Measurements from ENCODE around the gene FGF22.
"Not testable (repeated sequence)": the region's sequence is repeated elsewhere in the genome, so short reads cannot be mapped to it uniquely, and the experiment has no call there.

The FGF22 gene

DNA sequence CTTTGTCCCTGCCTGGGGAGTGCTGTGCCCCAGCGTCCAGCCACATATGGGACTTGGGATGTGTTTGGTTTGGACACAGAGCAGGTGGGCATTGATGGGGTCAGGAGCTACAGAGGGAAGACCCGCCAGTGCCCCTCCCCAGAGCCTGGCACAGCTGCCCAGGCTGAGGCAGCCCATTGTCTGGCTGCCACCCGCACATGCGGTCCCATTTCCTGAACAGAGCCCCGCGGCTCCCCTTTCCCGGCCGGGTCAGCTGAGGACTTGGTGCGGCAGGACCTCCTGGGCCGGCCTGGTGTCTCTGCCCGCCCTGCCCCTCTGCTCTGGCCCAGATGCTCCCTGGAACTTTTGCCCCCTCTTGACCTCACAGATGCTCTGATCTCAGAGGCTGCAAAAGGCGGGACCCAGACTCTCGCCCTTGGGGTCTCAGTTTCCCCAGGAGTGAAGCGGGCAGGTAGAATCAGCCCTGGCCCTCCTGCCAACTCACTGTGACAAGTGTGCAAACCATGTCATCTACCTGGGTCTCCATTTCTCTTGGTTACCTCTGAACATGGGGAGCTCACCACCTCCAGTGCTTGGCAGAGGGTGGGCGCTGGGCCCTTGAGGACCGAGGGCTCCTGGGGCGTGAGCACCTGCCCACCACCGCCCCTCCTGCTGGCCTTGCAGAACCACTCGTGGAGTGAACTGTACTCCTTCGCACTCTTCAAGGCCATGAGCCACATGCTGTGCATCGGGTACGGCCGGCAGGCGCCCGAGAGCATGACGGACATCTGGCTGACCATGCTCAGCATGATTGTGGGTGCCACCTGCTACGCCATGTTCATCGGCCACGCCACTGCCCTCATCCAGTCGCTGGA, 32.2 kb upstream of the FGF22 start:
- no peak for DNase-seq

DNA sequence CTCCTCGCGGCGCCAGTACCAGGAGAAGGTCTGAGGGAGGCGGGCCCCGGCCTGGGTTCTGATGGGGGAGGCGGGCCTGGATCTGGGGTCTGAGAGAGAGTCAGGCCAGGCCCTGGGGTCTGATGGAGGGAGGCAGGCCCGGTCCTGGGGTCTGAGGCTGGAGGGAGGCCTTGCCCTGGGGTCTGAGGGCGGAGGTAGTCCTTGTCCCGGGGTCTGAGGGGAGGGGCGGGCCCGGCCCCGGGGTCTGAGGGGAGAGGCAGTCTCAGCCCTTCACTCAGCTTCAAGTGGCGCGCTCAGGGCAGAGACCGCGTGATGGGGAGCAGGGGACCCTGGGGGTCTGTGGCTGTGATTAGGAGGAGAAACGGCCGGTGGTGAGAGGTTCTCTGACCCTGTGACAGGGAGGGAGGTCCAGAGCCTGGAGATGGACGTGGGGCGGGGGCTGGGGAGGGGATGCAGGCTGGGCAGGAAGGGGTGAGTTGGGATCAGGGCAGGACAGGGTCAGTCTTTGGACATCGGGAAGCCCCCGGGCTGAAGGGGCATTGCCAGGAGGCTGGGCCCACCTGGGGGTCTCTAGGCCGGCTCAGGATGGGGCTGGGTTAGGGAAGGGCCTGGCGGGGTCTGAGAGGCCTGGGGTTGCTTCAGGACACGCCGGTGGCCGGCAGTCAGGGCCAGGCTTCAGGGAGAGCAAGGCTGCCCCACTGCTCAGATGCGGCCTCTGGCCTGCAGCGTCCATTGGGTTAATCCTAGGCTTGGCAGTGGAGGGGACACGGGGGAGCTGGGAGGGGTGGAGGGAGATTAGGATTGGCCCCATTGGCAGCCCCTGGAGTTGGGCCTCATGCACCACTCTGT, 31.3 kb upstream of the FGF22 start:
- DNase-seq: no peak

DNA sequence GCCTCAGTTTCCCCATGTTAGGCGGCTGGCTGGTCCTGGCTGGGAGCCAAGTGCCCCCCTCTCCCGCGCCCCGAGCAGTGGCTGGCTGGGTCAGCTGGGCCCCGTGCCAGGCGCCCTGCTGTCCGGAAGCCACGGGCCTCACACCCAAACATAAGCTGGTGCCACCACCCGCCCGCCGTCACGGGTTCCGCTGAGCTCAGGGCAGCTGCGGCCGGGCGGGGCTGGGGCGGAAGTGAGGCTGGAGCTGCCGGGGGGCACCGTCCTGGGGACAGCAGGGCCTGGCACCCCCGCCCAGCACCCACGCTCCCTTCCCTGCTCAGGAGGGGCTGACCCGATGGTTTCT, 30.7 kb upstream of the FGF22 start:
- no peak for DNase-seq

DNA sequence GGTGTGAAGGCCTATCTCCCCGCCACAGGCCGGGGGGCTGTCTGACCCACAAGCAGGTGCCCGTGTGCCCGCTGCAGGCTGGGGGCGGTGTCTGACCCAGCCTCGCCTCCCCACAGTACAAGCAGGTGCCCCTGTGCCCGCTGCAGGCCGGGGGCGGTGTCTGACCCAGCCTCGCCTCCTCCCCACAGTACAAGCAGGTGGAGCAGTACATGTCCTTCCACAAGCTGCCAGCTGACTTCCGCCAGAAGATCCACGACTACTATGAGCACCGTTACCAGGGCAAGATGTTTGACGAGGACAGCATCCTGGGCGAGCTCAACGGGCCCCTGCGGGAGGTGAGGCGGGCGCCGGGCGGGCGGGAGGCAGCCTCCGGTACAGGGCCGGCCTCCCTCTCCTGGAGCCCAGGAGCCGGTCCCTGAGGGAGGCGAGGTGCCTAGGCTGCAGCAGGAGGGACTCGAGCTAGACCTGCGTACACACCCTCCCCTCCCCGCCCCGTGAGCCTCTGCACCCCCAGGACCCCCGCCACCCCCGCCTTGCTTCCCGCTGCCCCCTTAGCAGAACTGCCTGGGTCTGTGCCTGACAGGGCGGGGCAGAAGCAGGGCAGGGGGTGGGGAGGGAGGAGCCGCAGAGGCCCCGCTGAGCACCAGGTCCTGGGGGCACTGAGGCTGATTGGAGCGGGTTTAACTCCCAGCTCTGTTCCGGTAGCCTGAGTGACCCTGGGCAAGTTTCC, 29.4 kb upstream of the FGF22 start:
- DNase-seq: peak in 1 of 4 experiments; percentile 20

DNA sequence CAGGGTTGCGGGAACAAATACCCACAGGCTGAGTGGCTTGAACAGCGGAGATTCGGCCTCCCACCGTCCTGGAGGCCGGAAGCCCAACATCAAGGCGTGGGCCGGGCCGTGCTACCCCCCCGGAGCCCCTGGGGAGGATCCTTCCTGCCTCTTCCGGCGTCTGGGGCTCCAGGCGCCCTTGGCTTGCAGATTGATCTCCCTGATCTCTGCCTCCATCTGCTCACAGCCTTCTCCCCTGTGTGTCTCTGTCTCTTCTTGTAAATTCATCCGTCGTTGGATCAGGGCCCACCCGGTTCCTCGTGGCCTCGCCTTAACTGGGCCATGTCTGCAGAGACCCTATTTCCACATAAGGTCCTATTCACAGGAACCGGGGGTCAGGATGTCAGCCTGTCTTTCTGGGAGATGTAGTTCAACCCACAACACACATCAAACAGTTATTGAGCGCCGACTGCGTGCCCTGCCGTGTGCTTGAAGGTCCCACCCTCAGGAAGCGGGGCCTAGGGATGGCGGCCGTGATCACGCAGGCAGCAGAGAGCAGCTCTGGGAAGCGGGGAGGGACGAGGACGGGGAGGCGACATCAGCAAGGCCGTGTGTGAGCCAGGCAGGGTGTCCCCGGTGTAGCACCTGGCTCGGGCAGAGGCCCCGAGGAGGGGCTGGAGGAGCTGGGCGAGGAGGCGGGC, 28.7 kb upstream of the FGF22 start:
- DNase-seq: peak in 2 of 4 experiments; percentile 34 to 42

DNA sequence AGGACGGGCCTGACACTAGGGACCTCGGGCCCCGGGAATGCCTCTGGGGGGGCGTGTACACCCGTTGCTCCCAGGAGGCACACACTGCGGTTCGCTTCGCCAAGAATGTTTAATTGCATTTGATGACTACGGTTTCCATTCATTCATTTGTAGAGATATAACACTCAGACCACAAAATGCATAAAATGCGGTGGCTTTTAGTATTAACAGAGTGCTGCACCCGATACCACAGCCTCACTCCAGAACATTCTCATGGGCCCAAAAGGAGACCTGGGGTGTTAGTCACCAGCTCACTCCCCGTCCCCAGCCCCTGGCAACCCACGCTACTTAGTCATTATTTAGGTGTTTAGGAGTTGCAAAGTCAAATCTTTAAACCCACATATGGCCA, 28.2 kb upstream of the FGF22 start:
- DNase-seq: peak in 2 of 4 experiments; percentile 29 to 38

DNA sequence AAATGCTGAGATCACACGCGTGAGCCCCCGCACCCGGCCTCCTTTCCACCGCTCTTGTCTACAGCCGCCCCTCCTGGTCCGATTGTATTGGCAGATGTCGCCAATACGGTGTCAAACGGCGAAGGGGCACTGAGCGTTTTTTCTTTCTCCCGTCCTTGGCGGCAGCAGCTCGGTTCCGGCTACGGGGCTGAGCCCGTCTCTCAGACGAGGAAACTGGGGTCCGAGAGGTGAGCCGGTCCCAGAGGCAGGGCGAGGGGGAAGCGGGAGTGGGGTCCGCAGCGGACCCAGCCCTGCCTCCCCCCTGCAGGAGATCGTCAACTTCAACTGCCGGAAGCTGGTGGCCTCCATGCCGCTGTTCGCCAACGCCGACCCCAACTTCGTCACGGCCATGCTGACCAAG, 26.7 kb upstream of the FGF22 start:
- DNase-seq: no peak

DNA sequence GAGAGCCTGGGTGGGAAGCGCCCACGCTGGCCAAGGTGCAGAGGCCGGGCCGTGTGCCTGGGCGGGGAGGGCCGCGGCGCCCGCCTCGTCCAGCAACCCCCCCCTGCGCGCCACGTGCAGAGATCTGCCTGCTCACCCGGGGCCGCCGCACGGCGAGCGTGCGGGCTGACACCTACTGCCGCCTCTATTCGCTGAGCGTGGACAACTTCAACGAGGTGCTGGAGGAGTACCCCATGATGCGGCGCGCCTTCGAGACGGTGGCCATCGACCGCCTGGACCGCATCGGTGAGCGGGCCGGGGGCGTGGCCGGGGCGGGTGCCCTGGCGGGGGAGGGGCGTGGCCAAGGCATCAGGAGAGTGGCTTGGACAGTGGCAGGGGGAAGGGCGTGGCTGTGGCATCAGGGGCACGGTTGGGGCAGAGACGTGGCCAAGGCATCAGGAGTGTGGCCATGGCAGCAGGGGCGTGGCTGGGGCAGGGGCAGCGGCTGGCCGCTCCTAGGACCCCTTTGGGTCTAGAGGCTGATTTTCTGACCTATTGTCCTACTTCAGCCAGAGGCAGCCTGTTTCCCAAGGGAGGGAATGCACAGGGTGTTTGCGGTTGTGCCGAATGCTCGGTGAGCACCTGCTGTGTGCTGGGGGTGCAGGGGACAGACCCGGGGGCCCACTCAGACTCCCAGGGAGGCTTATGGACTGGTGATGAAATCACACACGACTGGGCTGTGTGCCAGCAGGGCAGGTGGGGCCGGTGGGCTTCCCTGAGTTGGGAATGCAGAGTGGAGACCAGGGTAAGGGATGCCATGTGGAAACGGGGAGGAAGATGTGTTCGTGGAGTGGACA, 25.7 kb upstream of the FGF22 start:
- DNase-seq: no peak

DNA sequence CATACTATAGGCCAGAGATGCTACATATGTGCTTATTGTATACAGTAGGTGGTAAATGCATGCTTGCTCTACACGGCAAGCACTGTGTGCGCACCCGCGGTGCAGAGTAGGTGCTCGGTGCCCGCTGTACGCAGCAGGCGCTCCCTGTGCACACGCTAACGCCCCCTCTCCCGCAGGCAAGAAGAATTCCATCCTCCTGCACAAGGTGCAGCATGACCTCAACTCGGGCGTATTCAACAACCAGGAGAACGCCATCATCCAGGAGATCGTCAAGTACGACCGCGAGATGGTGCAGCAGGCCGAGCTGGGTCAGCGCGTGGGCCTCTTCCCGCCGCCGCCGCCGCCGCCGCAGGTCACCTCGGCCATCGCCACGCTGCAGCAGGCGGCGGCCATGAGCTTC, 24.1 kb upstream of the FGF22 start:
- DNase-seq: no peak

DNA sequence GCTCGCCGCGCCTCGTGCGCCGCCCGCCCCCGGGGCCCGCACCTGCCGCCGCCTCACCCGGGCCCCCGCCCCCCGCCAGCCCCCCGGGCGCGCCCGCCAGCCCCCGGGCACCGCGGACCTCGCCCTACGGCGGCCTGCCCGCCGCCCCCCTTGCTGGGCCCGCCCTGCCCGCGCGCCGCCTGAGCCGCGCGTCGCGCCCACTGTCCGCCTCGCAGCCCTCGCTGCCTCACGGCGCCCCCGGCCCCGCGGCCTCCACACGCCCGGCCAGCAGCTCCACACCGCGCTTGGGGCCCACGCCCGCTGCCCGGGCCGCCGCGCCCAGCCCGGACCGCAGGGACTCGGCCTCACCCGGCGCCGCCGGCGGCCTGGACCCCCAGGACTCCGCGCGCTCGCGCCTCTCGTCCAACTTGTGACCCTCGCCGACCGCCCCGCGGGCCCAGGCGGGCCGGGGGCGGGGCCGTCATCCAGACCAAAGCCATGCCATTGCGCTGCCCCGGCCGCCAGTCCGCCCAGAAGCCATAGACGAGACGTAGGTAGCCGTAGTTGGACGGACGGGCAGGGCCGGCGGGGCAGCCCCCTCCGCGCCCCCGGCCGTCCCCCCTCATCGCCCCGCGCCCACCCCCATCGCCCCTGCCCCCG, 23.5 kb upstream of the FGF22 start:
- no peak for DNase-seq

DNA sequence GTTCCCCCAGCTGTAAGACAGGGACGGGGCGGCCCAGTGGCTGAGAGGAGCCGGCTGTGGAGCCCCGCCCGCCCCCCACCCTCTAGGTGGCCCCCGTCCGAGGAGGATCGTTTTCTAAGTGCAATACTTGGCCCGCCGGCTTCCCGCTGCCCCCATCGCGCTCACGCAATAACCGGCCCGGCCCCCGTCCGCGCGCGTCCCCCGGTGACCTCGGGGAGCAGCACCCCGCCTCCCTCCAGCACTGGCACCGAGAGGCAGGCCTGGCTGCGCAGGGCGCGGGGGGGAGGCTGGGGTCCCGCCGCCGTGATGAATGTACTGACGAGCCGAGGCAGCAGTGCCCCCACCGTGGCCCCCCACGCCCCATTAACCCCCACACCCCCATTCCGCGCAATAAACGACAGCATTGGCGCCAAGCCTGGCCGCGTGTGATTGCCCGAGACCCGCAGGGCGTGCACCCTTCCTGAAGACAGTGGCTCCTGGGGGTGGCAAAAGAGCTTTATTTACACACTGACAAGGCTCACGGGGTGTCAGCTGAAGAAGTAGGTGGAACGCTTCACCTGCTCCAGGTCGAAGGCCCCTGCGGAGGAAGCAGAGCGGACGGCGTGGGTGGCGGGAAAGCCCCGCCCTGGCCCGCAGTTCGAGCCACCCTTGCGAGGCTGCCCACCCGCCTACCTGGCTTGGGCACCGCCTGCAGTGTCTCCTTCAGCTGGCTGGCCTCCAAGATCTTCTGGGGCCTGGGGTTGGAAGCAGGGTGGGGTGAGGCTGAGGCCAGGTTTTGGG, 22.7 kb upstream of the FGF22 start:
- DNase-seq: no peak

DNA sequence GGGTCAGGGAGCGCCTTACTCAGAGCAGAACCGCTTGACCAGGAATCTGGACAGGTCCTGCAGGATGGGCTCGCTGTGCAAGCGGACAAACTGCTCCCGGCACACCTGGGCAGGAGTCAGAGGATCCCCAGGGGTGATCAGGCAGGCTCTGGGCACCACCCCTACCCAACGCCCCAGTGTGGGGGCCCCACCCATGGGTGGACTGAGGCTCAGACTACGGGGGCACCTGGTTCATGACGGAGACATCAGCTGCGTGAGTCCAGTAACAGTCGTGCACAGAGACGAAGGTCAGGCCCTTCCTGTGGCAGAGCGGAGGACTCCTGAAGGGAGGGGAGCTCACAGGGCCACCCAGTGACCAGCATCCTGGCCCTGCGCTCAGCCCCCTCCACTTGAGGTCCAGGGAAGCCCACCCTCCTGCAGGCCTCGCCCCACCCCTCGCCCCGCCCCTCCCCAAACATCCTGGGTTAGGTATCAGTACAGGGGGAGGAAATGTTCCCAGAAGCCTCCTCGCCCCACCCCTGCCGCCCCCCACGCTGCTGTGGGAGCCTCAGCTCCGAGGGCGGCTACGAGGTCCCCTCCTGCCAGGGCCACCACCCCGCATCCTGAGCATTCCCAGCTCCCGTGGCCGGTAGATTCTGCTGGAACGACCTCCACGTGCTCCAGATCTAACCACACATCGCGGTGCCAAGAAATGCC, 22.0 kb upstream of the FGF22 start:
- no peak for DNase-seq

DNA sequence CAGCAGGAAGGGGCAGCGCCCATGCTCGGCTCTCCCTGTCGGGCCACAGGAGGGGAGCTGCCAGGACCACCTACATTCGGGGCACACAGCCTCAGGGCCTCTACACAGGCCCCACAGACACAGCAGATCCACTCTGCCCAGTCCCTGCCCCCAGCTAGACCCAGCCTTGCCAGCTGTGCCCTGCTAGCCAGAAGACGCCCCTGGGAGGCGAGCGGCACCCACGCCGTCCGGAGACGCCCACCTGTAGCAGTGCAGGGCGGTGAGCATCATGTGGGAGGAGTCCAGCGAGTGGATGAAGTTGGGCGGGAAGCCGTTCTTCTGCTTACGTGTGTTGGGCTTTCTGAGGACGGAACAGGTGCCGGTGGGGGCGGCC, 21.4 kb upstream of the FGF22 start:
- DNase-seq: no peak

DNA sequence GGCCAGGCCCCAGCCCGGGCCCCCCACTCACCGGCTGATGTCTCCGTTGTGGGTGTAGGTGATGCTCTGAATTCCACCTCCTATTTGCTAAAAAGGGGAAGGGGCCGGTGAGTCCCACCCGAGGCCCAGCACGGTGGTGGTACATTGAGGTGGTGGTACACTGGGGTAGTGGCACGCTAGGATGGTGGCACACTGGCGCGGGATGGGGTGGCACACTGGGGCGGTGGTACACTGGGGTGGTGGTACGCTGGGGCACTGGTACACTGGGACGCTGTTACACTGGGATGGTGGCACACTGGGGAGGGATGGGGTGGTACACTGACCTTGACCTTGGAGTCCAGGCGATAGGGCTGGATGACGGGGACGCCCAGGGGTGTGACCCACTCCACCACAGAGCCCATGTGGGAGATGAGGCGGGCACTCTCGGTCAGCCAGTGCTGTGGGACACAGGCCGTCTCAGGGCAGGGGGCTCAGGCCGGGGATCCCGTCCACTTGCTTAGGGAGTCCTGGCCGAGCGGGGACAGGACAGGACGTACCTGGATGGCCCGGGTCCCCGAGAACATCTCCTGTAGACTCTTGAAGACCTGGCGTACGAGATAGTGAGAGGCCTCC, 20.9 kb upstream of the FGF22 start:
- no peak for DNase-seq

DNA sequence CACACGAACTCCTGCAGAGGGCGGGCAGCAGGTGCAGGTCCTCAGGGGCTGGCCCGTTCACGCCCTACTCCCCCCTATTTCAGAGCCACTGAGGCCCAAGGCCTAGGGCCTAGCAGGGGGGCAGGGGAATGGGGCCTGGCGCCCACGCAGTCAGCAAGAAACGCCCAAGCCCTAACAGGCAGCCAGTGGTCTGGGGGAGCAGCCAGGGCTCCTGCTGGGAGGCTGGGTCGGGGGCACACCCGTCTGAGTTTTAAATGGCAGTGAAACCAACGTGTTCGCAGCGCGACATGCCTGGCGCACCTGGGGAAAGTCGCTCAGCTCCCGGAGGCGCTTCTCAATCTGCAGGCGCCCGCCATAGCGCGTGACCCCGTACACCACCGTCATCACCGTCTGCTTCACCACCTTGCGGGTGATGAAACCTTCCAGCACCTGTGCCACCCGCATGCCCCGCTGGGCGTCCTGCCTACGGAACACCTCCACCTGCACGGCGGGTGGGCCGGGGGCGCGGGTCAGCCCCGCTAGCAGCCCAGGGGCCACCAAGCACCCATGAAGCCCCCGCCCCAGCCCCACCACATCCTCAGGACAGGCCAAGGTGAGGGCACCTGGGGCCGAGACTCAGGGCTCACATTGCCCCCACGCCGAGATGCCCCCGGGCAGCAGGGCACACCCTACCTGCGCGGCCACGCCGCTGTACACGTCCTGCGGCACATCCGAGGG, 20.2 kb upstream of the FGF22 start:
- DNase-seq: no peak

DNA sequence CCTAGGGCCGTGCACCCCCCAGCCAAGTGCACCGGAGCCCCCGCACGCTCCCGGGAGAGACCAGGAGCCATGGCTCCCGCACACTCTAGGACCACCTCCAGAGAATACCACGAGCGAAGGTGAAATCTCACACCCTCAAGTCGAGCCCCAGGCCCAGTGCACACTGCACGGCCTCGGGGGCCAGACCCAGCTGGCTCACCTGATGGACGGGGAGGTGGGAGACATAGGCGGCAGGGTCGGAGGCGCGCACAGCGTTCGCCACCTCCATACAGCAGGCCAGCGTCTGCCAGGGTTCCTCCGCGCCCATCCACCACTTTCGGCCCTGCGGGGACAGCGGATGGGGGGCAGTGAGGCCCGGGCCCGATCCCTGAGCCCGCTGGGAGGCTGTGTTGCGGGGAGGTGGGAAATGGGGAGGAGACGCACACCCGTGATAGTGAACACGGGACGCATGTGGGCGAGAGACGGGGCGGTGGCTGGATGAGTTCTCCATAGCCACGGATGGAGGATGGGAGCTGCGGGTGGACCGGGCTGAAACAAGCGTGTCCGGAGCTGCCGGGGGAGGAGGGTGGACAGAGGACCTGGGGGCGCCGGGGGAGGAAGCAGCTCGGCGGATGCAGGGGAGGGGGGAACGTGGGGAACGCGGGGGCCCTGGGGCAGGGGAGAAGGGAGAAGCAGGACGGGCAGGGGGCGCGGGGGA, 19.4 kb upstream of the FGF22 start:
- DNase-seq: no peak

DNA sequence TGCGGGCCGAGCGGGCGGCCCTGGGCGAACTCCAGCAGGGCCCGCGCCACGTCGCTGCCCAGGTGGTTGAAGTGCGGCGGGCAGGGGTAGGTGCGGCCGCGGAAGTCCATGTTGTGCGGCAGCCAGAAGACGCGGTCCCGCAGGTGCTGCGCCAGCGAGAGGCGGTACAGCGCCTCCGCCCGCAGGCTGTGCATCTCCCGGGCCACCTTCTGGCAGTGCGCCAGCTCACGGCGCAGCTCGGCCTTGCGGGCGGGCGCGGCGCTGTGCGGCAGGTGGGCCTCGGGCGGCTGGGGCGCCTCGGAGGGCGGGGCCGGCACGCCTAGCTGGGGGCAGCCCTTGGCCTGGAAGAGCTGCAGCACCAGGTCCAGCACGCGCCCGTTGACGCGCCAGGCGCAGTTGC, 18.5 kb upstream of the FGF22 start:
- DNase-seq: not testable (repeated sequence)

DNA sequence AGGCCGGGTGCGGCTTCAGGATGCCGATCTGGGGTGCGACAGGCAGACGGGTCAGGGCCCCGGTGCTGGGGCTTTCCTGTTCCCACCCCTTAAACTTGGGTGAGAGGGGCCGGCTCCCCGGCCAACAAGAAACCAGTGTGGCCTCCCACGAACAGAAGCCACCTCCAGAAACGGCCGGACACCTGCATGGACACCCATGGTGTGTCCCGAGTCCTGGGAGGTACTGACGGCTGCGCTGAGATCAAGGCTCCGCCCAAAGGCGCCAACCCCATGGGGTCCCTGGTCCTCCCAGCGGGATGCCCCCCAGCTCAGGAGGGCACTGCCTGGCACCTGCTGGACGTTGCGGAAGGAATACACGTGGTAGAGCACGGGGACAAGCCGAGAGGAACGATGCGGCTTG, 17.9 kb upstream of the FGF22 start:
- DNase-seq: no peak
